HFFc6 (cell line): Measurements from ENCODE around the gene NUDT16L1. TPM values are rescaled to one million over a fixed set of nuclear protein-coding genes. Genes with fewer than 3 reads are reported as not detected.

Experiments used
- DNase-seq: peaks from one replicate; pipeline ENCODE4 v3.0.0-alpha.2; 2018
- H3K27ac Mint-ChIP-seq: 2 replicates; pipeline ENCODE4 v1.8.0; 2020; ENCODE audit warnings: mild to moderate bottlenecking, mixed read lengths
- H3K27me3 Mint-ChIP-seq: 2 replicates; pipeline ENCODE4 v1.8.0; 2021; ENCODE audit warnings: mild to moderate bottlenecking, moderate library complexity, mixed read lengths; ENCODE audit not compliant: insufficient read depth
- H3K36me3 Mint-ChIP-seq: 2 replicates; pipeline ENCODE4 v1.8.0; 2021; ENCODE audit warnings: low read depth, mixed read lengths
- H3K4me1 Mint-ChIP-seq: 2 replicates; pipeline ENCODE4 v1.8.0; 2020; ENCODE audit warnings: low read depth, mixed read lengths
- H3K4me3 Mint-ChIP-seq: 2 replicates; pipeline ENCODE4 v1.8.0; 2020; ENCODE audit warnings: mild to moderate bottlenecking, moderate library complexity, mixed read lengths
- H3K9me3 Mint-ChIP-seq: 2 replicates; pipeline ENCODE4 v1.8.0; 2020; ENCODE audit warnings: mild to moderate bottlenecking, mixed read lengths
- total RNA-seq, 6 experiments: library from RNA; stranded (reverse); fragmentation: NEBNext Ultra II Directional; extraction: Animal tissue kit (Norgen Biotek cat#: 25700); gene quantifications; 2 replicates in 1 of 6; 3 replicates in 5 of 6; pipeline ENCODE4 v1.2.3, GENCODE V29; 2021
- TF ChIP-seq, protein P1 (sequence below): fragments of 200-600 bp; sonication (generic); IDR thresholded peaks from 2 replicates; pipeline ENCODE4 v1.5.0; 2021; ENCODE audit warnings: antibody characterized with exemption, mild to moderate bottlenecking

The NUDT16L1 gene
- total RNA-seq, 6 experiments from 2014 or later = 33.2 to 41.8 (median 34.3) TPM

GRCh38 chr16:4685776-4686496 lies 7.4 kb upstream of the NUDT16L1 start:
- H3K9me3 Mint-ChIP-seq = no peaks in the 10 kb centered on the region
- H3K4me1 Mint-ChIP-seq = no peaks in the 10 kb centered on the region
- H3K4me3 Mint-ChIP-seq = no peak overlapping the region
- peaks cover 2% of the 10 kb centered on the region; the same call in 1 of the 2 replicates for H3K27me3 Mint-ChIP-seq
- no peak overlapping the region for H3K27ac Mint-ChIP-seq
- TF ChIP-seq, protein P1, sequence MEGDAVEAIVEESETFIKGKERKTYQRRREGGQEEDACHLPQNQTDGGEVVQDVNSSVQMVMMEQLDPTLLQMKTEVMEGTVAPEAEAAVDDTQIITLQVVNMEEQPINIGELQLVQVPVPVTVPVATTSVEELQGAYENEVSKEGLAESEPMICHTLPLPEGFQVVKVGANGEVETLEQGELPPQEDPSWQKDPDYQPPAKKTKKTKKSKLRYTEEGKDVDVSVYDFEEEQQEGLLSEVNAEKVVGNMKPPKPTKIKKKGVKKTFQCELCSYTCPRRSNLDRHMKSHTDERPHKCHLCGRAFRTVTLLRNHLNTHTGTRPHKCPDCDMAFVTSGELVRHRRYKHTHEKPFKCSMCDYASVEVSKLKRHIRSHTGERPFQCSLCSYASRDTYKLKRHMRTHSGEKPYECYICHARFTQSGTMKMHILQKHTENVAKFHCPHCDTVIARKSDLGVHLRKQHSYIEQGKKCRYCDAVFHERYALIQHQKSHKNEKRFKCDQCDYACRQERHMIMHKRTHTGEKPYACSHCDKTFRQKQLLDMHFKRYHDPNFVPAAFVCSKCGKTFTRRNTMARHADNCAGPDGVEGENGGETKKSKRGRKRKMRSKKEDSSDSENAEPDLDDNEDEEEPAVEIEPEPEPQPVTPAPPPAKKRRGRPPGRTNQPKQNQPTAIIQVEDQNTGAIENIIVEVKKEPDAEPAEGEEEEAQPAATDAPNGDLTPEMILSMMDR = no peak
- DNase-seq = no peak
- peaks cover 4% of the 10 kb centered on the region for H3K36me3 Mint-ChIP-seq

DNA sequence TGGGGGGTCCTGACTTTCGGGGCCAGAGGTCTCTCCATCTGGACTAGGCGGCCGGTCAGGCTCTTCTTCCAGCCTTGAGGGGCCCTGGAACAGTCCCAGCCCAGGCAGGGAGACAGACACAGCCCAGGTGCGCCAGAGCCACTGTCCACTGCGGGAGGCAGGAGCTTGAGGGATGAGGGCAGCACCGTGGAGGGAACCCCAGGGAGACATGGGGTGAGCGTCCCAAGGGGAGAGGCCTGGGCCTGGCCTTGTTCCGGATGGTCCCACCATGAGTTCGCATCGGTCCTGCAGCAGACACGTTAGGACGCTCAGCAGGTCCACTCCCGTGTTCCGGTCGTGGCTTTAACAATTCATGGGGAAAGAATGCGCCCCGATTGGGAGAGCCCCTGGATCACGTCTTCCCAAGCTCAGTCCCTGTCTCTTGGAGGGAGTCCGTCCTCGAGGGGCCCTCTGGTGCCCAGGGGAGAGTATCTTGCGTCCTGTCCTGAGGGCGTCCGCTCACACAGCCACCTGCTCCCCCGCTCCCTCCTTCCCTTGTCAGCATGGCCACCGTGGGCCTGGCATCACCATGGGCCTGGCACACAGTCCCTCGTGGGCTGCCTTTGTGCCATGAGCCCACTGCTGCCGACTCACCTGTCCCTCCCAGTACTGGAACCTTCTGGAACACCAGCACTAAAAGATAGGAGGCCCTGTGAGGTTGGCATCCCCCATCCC lies 6.7 kb upstream of the NUDT16L1 start:
- TF ChIP-seq, protein P1 = no peak
- peaks cover 4% of the 10 kb centered on the region; the same call in 1 of the 2 replicates for H3K27me3 Mint-ChIP-seq
- no peaks in the 10 kb centered on the region for H3K9me3 Mint-ChIP-seq
- no peak for DNase-seq
- no peak overlapping the region for H3K27ac Mint-ChIP-seq
- H3K4me1 Mint-ChIP-seq = no peaks in the 10 kb centered on the region
- peaks cover 4% of the 10 kb centered on the region for H3K36me3 Mint-ChIP-seq
- H3K4me3 Mint-ChIP-seq = no peak overlapping the region

- DNase-seq = no peak
These were observed 5.9 kb upstream of the NUDT16L1 start for GRCh38 chr16:4687416-4687815.

DNA sequence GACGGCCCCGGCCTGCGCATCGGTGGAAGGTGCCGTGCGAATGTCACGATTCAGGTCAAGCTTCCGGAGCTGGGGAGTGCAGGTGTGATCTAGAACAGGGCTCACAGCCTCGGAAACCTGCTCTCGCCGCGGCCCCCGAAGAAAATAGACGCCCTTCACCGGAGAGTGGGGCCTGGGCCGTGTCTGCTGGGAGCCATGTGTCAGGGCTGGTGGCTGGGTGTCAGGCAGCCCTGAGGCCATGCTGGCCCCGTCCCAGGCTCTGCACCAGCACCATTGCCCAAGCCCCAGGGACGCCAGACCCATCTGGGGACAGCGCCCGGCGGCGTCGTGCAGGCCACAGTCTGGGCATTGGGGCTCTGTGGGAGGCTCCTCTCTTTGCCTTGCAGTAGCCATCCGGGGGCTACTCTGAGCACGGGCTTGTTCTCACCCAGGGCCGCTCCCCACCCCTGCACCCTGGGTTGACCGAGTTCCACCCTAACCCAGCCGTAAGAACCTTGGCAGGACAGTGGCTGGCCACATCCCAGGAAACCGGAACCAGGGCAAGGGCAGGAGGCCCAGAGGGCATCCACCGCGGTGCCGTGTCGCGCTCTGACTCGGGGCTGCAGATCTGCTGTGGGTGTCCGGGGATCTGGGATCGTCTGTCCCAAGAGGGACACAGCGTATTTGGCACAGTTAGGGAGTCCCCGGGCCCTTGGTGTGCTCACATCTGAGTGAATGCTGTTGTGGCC lies 5.3 kb upstream of the NUDT16L1 start:
- TF ChIP-seq, protein P1 = no peak
- H3K9me3 Mint-ChIP-seq = no peaks in the 10 kb centered on the region
- peaks cover 4% of the 10 kb centered on the region; the same call in 1 of the 2 replicates for H3K36me3 Mint-ChIP-seq
- DNase-seq = no peak
- no peak overlapping the region for H3K4me3 Mint-ChIP-seq
- H3K27ac Mint-ChIP-seq = no peak overlapping the region
- H3K27me3 Mint-ChIP-seq = peaks cover 4% of the 10 kb centered on the region; the same call in 1 of the 2 replicates
- H3K4me1 Mint-ChIP-seq = peaks cover 7% of the 10 kb centered on the region

More at GRCh38 chr16:4687416-4687815, 5.9 kb upstream of the NUDT16L1 start:
- Mint-ChIP-seq H3K4me1 (peaks cover 2% of the 10 kb centered on the region), H3K4me3 (no peak overlapping the region), H3K27me3 (peaks cover 4% of the 10 kb centered on the region; the same call in 1 of the 2 replicates), H3K27ac (no peak overlapping the region), H3K36me3 (peaks cover 4% of the 10 kb centered on the region; the same call in 1 of the 2 replicates), H3K9me3 (no peaks in the 10 kb centered on the region)
- TF ChIP-seq, protein P1 = no peak

- Mint-ChIP-seq H3K9me3 (no peaks in the 10 kb centered on the region), H3K27me3 (peaks cover 4% of the 10 kb centered on the region; the same call in 1 of the 2 replicates), H3K4me3 (no peak overlapping the region), H3K27ac (no peak overlapping the region), H3K36me3 (peaks cover 4% of the 10 kb centered on the region; the same call in 1 of the 2 replicates), H3K4me1 (peaks cover 7% of the 10 kb centered on the region)
- TF ChIP-seq, protein P1 = no peak
- no peak for DNase-seq
These were observed 4.7 kb upstream of the NUDT16L1 start for GRCh38 chr16:4688674-4689045.
